Esophagus muscularis mucosa (tissue), 4 donors: ENCODE data around the gene ELOVL2. TPM values are rescaled to one million over a fixed set of nuclear protein-coding genes. Genes with fewer than 3 reads are reported as not detected.

ENCODE experiments used
- DNase-seq: peaks from one replicate; pipeline ENCODE4 v3.0.0-alpha.2; 2017; ENCODE audit errors: extremely low spot score
- H3K27ac ChIP-seq, 4 donors: fragments of 200-600 bp; sonication (generic); replicated peaks in 1 of 4; 1 replicate in 3 of 4; 2 replicates in 1 of 4; pipeline ENCODE4 v1.5.1; 2016 to 2019; ENCODE audit warnings: mild to moderate bottlenecking in 1 of 4
- H3K27me3 ChIP-seq, 4 donors: fragments of 200-600 bp; sonication (generic); one replicate each; pipeline versions ENCODE4 v1.5.1 to v1.6.0; 2016 to 2019
- H3K36me3 ChIP-seq, 4 donors: fragments of 200-600 bp; sonication (generic); one replicate each; pipeline ENCODE4 v1.5.1; 2016 to 2019
- H3K4me1 ChIP-seq, 4 donors: fragments of 200-600 bp; sonication (generic); one replicate each; pipeline ENCODE4 v1.5.1; 2016 to 2019
- H3K4me3 ChIP-seq, 4 donors: fragments of 200-600 bp; sonication (generic); 1 replicate in 2 of 4; 2 replicates in 2 of 4; pipeline ENCODE4 v1.5.1; 2016 to 2019; ENCODE audit warnings: mild to moderate bottlenecking in 4 of 4, moderate library complexity in 1 of 4
- H3K9me3 ChIP-seq, 4 donors: fragments of 200-600 bp; sonication (generic); 1 replicate in 3 of 4; 2 replicates in 1 of 4; pipeline ENCODE4 v1.5.1; 2016 to 2019
- EP300 ChIP-seq: sonication (generic); formaldehyde crosslinking; IDR thresholded peaks from one replicate; pipeline ENCODE4 v1.6.1; 2017; ENCODE audit warnings: antibody characterized with exemption
- POLR2A ChIP-seq: fragments of 450-650 bp; IDR thresholded peaks from one replicate; pipeline ENCODE4 v1.6.1; 2017; ENCODE audit warnings: antibody characterized with exemption, moderate library complexity, mild to moderate bottlenecking, low read depth
- POLR2AphosphoS5 ChIP-seq, 2 donors: sonication (generic); formaldehyde crosslinking; IDR thresholded peaks; one replicate each; pipeline ENCODE4 v1.6.1; 2017; ENCODE audit warnings: antibody characterized with exemption in 2 of 2
- WGBS: methylation state at CpG from one replicate; pipeline ENCODE4 v1.1.5; 2018; 5-methylcytosine and 5-hydroxymethylcytosine counted together
- intact Hi-C: fragments of 100-400 bp; cut with DNase I; formaldehyde crosslinking; loops from one replicate; pipeline ENCODE4 v1.15.1; 2023
- total RNA-seq, 4 donors: library from RNA; depleted of rRNA; stranded (reverse); fragments of >200 nt; gene quantifications; one replicate each; pipeline versions ENCODE4 v1.1.0 to v1.2.1, GENCODE V29; 2016
- TF ChIP-seq, protein P1 (sequence below), 3 experiments: fragments of 200-600 bp in 2 of 3; fragments of 450-650 bp in 1 of 3; sonication (generic) in 2 of 3; IDR thresholded peaks; one replicate each; pipeline ENCODE4 v1.5.1; 2017 to 2019; ENCODE audit warnings: antibody characterized with exemption in 3 of 3, mild to moderate bottlenecking in 2 of 3, moderate library complexity in 1 of 3

The ELOVL2 gene
- total RNA-seq, 4 donors from 2014 or later = 0.26 to 0.57 (median 0.46) TPM

DNA sequence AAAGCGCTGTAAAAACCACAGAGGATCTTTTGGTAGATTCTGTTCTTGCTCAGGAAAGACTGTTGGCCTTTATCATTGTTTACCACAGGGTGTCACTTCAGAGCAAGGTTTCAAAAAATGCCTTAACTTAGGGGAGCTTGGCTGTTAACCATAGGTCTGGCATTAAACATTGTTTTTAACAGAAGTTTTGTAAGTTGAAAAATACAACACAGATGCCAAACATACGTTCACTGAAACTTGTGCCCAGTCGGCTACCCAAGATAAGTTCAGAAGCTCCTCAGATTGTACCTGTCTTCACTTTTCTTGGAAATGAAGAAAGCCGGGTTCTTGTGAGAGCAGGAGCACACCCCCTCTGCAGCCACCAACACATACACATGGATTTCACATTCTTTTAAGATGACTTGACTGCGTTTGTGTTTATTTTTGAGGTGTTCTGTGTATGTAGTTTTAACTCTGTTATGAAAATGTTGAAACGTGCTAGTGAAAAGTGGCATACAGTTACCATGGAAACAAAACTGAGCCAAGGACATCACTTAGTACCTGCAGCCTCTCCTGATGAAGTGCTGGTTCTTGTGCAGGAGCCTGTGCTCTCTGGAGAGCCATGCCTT lies 92.3 kb downstream of the ELOVL2 start:
- WGBS = 22% methylated on average over 6 of the region's 6 CpGs
- H3K4me3 ChIP-seq = no peak overlapping the region
- intact Hi-C loops = loop anchor here (5.0 kb wide), 1 partner anchor 116 kb away; no protein-coding TSS in a partner anchor
- peaks cover 0 to 13% (median 12%) of the 10 kb centered on the region in 4 donors for H3K4me1 ChIP-seq
- TF ChIP-seq POLR2A (no peak), POLR2AphosphoS5 (IDR thresholded peaks at IDR 0.05) (no peak), EP300 (no peak)
- TF ChIP-seq, protein P1, sequence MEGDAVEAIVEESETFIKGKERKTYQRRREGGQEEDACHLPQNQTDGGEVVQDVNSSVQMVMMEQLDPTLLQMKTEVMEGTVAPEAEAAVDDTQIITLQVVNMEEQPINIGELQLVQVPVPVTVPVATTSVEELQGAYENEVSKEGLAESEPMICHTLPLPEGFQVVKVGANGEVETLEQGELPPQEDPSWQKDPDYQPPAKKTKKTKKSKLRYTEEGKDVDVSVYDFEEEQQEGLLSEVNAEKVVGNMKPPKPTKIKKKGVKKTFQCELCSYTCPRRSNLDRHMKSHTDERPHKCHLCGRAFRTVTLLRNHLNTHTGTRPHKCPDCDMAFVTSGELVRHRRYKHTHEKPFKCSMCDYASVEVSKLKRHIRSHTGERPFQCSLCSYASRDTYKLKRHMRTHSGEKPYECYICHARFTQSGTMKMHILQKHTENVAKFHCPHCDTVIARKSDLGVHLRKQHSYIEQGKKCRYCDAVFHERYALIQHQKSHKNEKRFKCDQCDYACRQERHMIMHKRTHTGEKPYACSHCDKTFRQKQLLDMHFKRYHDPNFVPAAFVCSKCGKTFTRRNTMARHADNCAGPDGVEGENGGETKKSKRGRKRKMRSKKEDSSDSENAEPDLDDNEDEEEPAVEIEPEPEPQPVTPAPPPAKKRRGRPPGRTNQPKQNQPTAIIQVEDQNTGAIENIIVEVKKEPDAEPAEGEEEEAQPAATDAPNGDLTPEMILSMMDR (IDR thresholded peaks at IDR 0.05) = peak; percentile 46 to 49 (median 47)
- H3K9me3 ChIP-seq = no peaks in the 10 kb centered on the region
- H3K36me3 ChIP-seq = no peaks in the 10 kb centered on the region
- H3K27me3 ChIP-seq = no peaks in the 10 kb centered on the region
- no peak for DNase-seq
- H3K27ac ChIP-seq = no peak overlapping the region

DNA sequence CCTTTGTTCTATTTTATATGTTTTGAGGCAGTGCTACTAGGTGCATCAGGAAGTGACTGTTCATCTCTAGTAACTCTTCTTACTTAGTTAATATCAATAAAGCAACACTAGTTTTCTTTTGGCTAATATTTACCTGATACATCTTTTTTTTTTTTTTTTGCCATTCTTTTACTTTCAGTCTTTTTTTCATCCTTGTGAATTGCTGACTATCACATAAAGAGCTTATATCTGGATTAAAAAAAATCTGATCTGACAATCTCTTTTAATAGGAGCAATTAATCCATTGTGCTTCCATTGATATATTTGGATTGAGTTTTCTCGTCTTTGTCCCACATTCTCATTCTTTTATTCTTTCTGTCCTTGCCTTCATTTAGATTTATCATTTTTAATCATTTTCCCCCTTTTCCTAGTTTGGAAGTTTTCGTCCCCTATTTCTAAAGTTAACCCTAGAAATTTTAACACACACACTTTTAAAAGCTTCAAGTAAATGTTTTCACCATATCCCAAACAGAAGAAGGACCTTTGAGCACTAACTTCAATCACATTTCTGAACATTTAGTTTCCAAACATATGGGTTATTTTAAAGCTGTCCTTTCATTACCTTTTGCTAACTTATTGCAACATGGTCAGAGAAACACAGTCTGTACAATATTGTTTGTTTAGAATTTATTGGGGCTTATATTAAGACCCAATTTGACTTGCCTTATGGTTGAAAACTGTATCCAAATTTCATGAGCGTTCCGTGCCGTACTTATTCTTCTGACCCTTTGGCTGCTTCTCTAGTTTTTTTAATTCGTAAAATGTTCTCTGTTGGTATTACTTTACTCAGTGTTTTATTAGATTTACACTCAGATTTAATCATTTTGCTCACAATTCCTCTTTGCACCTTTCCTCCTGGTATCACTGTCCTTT lies 94.3 kb downstream of the ELOVL2 start:
- WGBS = 86% methylated on average over 6 of the region's 6 CpGs
- intact Hi-C loops = loop anchor here (5.0 kb wide), 1 partner anchor 117 kb away; no protein-coding TSS in a partner anchor
- Histone ChIP-seq H3K9me3 (no peaks in the 10 kb centered on the region), H3K27ac (no peak overlapping the region), H3K27me3 (no peaks in the 10 kb centered on the region), H3K36me3 (no peaks in the 10 kb centered on the region), H3K4me1 (peaks cover 0 to 13% (median 12%) of the 10 kb centered on the region in 4 donors), H3K4me3 (no peak overlapping the region)
- DNase-seq = no peak
- no peak for TF ChIP-seq EP300

DNA sequence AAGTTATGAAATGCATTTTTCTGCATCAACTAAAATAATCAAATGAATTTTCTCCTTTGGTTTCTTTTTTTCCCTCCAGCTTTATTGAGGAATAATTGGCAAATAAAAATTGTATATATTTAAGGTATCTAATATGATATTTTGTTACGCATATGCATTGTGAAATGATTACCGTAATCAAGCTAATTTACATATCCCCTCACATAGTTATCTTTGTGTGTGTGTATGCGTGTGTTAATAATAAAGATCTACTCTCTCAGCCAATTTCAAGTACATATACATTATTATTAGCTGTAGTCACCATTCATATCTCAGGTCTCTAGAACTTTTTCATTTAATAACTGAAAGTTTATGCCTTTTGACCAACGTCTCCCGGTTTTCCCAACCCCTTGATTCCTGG lies 96.1 kb downstream of the ELOVL2 start:
- TF ChIP-seq EP300 (no peak), POLR2A (no peak)
- TF ChIP-seq, protein P1 (IDR thresholded peaks at IDR 0.05) = no peak
- WGBS = 96% methylated on average over 5 of the region's 5 CpGs
- H3K36me3 ChIP-seq = no peaks in the 10 kb centered on the region
- no peak overlapping the region for H3K4me3 ChIP-seq
- no peaks in the 10 kb centered on the region for H3K27me3 ChIP-seq
- H3K27ac ChIP-seq = no peak overlapping the region
- no peak for DNase-seq
- H3K9me3 ChIP-seq = no peaks in the 10 kb centered on the region
- peaks cover 0 to 13% (median 12%) of the 10 kb centered on the region in 4 donors for H3K4me1 ChIP-seq
- intact Hi-C loops = no loop called here

DNA sequence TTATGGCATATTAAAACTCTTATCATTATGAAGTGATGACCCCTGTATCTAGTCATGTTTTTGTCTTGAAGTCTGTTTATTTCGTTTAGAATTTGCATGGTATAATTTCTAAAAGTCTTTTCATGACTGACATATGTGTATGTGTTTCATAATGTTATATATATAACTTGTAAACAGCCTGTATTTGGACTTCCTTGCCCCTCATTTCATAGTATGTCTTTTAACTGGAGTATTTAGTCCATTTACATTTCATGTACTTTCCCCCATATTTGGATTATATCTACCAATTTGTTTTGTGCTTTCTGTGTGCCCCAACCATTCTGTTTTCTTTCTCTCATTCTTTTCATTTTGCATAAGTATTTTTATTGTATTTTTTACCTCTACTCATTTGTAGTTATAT lies 98.3 kb downstream of the ELOVL2 start:
- TF ChIP-seq EP300 = no peak
- TF ChIP-seq POLR2A = no peak
- TF ChIP-seq, protein P1 (IDR thresholded peaks at IDR 0.05) = no peak
- no peak for TF ChIP-seq POLR2AphosphoS5 (IDR thresholded peaks at IDR 0.05)

DNA sequence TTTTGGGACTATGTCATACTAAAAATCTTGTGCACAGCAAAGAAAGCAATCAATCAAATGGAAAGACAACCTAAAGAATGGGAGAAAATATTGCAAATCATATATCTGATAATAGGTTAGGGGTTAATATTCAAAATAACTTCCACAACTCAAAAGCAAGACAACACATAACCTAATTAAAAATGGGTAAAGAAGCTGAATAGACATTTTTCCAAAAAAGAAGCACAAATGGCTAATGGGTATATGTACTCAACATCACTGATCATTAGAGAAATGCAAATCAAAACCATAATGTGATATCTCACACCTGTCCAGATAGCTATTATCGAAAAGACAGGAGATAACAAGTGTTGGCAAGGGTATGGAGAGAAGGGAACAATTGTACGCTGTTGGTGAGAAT lies 104.3 kb downstream of the ELOVL2 start:
- Histone ChIP-seq H3K4me1 (no peaks in the 10 kb centered on the region), H3K27me3 (no peaks in the 10 kb centered on the region), H3K27ac (no peak overlapping the region), H3K36me3 (no peaks in the 10 kb centered on the region), H3K9me3 (no peaks in the 10 kb centered on the region), H3K4me3 (no peak overlapping the region)
- 98% methylated on average over 2 of the region's 2 CpGs for WGBS
- intact Hi-C loops = no loop called here
- DNase-seq = no peak
- TF ChIP-seq POLR2AphosphoS5 (IDR thresholded peaks at IDR 0.05) = no peak
- TF ChIP-seq POLR2A = no peak
- TF ChIP-seq EP300 = no peak
- TF ChIP-seq, protein P1 (IDR thresholded peaks at IDR 0.05) = no peak

More for the DNA sequence above, 98.3 kb downstream of the ELOVL2 start:
- no peaks in the 10 kb centered on the region for H3K4me1 ChIP-seq
- 85% methylated on average over 1 of the region's 1 CpG for WGBS
- no peaks in the 10 kb centered on the region for H3K27me3 ChIP-seq
- no peaks in the 10 kb centered on the region for H3K9me3 ChIP-seq
- H3K27ac ChIP-seq = no peak overlapping the region
- H3K4me3 ChIP-seq = no peak overlapping the region
- no peak for DNase-seq
- intact Hi-C loops = no loop called here
- no peaks in the 10 kb centered on the region for H3K36me3 ChIP-seq
